Right atrium auricular region (tissue), 2 donors: ENCODE measurements around the gene MYB. TPM values are rescaled to one million over a fixed set of nuclear protein-coding genes. Genes with fewer than 3 reads are reported as not detected.

Source experiments
- DNase-seq: peaks from one replicate; pipeline ENCODE4 v3.0.0-alpha.2; 2019; ENCODE audit warnings: low spot score
- H3K27ac ChIP-seq, 2 donors: fragments of 200-600 bp; sonication (generic); 1 replicate in 1 of 2; 2 replicates in 1 of 2; pipeline ENCODE4 v1.5.1; 2016 to 2019
- H3K27me3 ChIP-seq, 2 donors: fragments of 200-600 bp; sonication (generic); one replicate each; pipeline versions ENCODE4 v1.5.1 to v1.6.0; 2017 to 2019
- H3K36me3 ChIP-seq: fragments of 200-600 bp; sonication (generic); one replicate; pipeline ENCODE4 v1.5.1; 2016
- H3K4me1 ChIP-seq, 2 donors: fragments of 200-600 bp; sonication (generic); one replicate each; pipeline versions ENCODE4 v1.5.1 to v1.6.0; 2017 to 2019
- H3K4me3 ChIP-seq, 2 donors: fragments of 200-600 bp; sonication (generic); 1 replicate in 1 of 2; 2 replicates in 1 of 2; pipeline ENCODE4 v1.5.1; 2017 to 2019; ENCODE audit warnings: mild to moderate bottlenecking in 1 of 2, moderate library complexity in 1 of 2
- H3K9me3 ChIP-seq, 2 donors: fragments of 200-600 bp; sonication (generic); one replicate each; pipeline ENCODE4 v1.5.1; 2019
- total RNA-seq, 2 donors: library from RNA; depleted of rRNA; stranded (reverse); fragments of >200 nt; gene quantifications; one replicate each; pipeline ENCODE4 v1.1.0, GENCODE V29; 2016
- TF ChIP-seq, protein P1 (sequence below), 2 donors: fragments of 200-600 bp; sonication (generic); IDR thresholded peaks; one replicate each; pipeline ENCODE4 v1.5.1; 2019; ENCODE audit warnings: antibody characterized with exemption in 2 of 2

MYB gene
- total RNA-seq, 2 donors from 2014 or later: 0.16 TPM; not detected in 1

DNA sequence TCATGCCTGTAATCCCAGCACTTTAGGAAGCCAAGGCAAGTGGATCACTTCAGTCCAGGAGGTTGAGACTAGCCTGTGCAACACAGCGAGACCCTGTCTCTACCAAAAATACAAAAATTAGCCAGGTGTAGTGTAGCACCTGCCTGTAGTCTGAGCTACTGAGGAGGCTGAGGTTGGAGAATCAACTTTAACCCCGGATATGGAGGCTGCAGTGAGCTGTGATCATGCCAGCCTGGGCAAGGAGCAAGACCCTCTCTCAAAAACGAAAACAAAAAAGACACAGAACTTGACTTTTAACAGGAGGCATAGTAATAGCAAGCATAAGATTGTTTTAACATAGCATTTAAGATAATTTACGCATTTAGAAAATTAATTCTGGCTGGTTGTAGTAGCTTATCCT is 32.5 kb downstream of the MYB start:
- Histone ChIP-seq H3K9me3 (peaks cover 0 to 8% of the 10 kb centered on the region in 2 donors), H3K27ac (no peak overlapping the region), H3K27me3 (no peaks in the 10 kb centered on the region), H3K4me1 (no peaks in the 10 kb centered on the region), H3K36me3 (no peaks in the 10 kb centered on the region), H3K4me3 (no peak overlapping the region)
- TF ChIP-seq, protein P1, sequence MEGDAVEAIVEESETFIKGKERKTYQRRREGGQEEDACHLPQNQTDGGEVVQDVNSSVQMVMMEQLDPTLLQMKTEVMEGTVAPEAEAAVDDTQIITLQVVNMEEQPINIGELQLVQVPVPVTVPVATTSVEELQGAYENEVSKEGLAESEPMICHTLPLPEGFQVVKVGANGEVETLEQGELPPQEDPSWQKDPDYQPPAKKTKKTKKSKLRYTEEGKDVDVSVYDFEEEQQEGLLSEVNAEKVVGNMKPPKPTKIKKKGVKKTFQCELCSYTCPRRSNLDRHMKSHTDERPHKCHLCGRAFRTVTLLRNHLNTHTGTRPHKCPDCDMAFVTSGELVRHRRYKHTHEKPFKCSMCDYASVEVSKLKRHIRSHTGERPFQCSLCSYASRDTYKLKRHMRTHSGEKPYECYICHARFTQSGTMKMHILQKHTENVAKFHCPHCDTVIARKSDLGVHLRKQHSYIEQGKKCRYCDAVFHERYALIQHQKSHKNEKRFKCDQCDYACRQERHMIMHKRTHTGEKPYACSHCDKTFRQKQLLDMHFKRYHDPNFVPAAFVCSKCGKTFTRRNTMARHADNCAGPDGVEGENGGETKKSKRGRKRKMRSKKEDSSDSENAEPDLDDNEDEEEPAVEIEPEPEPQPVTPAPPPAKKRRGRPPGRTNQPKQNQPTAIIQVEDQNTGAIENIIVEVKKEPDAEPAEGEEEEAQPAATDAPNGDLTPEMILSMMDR (IDR thresholded peaks at IDR 0.05): no peak
- no peak for DNase-seq

- H3K9me3 ChIP-seq: no peaks in the 10 kb centered on the region
- no peaks in the 10 kb centered on the region for H3K27me3 ChIP-seq
- TF ChIP-seq, protein P1 (IDR thresholded peaks at IDR 0.05): no peak
- H3K27ac ChIP-seq: no peak overlapping the region
- DNase-seq: no peak
- H3K36me3 ChIP-seq: no peaks in the 10 kb centered on the region
- no peak overlapping the region for H3K4me3 ChIP-seq
- H3K4me1 ChIP-seq: no peaks in the 10 kb centered on the region
These were observed 34.1 kb downstream of the MYB start for GRCh38 chr6:135215160-135215559.

DNA sequence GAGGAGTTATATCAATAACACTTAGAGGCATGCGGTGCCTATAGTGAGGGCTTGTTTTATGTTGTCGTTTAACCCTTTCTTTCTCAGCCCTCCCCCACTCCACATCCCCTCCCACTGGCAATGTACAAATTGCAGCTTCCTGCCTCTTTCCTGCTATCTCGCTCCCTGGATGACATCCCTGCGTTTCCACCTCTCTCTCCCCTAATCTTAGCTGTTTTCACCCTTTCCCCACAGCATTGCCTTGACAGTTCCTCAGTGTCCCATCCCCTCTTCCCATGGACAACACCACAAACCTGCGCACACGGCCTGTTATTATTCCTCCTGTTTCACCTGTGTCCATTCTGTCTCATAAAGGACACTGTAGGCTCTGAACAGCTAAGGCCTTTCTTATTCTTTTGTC is 34.5 kb downstream of the MYB start:
- Histone ChIP-seq H3K4me3 (no peak overlapping the region), H3K4me1 (no peaks in the 10 kb centered on the region), H3K36me3 (no peaks in the 10 kb centered on the region), H3K27ac (no peak overlapping the region), H3K27me3 (no peaks in the 10 kb centered on the region), H3K9me3 (no peaks in the 10 kb centered on the region)
- no peak for DNase-seq
- TF ChIP-seq, protein P1 (IDR thresholded peaks at IDR 0.05): no peak

GRCh38 chr6:135217663-135218062 is 36.6 kb downstream of the MYB start:
- H3K27me3 ChIP-seq: no peaks in the 10 kb centered on the region
- no peak for DNase-seq
- TF ChIP-seq, protein P1 (IDR thresholded peaks at IDR 0.05): no peak
- no peaks in the 10 kb centered on the region for H3K4me1 ChIP-seq
- H3K27ac ChIP-seq: no peak overlapping the region
- no peaks in the 10 kb centered on the region for H3K9me3 ChIP-seq
- H3K36me3 ChIP-seq: no peaks in the 10 kb centered on the region
- no peak overlapping the region for H3K4me3 ChIP-seq

- H3K27ac ChIP-seq: no peak overlapping the region
- no peak overlapping the region for H3K4me3 ChIP-seq
- TF ChIP-seq, protein P1 (IDR thresholded peaks at IDR 0.05): no peak
- no peaks in the 10 kb centered on the region for H3K4me1 ChIP-seq
- no peaks in the 10 kb centered on the region for H3K36me3 ChIP-seq
- no peaks in the 10 kb centered on the region for H3K27me3 ChIP-seq
- no peak for DNase-seq
- no peaks in the 10 kb centered on the region for H3K9me3 ChIP-seq
These were observed 38.2 kb downstream of the MYB start for GRCh38 chr6:135219346-135219745.

- H3K4me1 ChIP-seq: no peaks in the 10 kb centered on the region
- no peaks in the 10 kb centered on the region for H3K9me3 ChIP-seq
- no peaks in the 10 kb centered on the region for H3K27me3 ChIP-seq
- TF ChIP-seq, protein P1 (IDR thresholded peaks at IDR 0.05): no peak
- no peak for DNase-seq
- H3K4me3 ChIP-seq: no peak overlapping the region
- no peak overlapping the region for H3K27ac ChIP-seq
- H3K36me3 ChIP-seq: no peaks in the 10 kb centered on the region
These were observed 39.9 kb downstream of the MYB start for GRCh38 chr6:135221042-135221441.
